HepG2 (cell line): Measurements from ENCODE around the gene SH2D2A. TPM values are rescaled to one million over a fixed set of nuclear protein-coding genes. Genes with fewer than 3 reads are reported as not detected.

Experiments
- ATAC-seq: fragments of 200-7000 bp; cut with Tn5 transposase; 3 replicates; pipeline ENCODE4 v1.9.1; 2020; ENCODE audit warnings: mild to moderate bottlenecking, moderate library complexity
- BruUV-seq: library from RNA; stranded (reverse); fragments of 400-500 nt; replicated peaks from 2 replicates; lab custom pipeline; 2021; lab: Mats Ljungman, UMichigan
- CTCF ChIA-PET: fragments of 300-600 bp; formaldehyde crosslinking; extraction: SDS; loops from one replicate; lab custom pipeline; 2021; ENCODE audit warnings: low total read pairs, inconsistent platforms, low intra/inter-chr PET ratio; lab: Yijun Ruan, JAX
- POLR2A ChIA-PET: fragments of 350-600 bp; sonication (Branson Sonifier 250); formaldehyde crosslinking; loops from one replicate; lab custom pipeline; 2020; ENCODE audit warnings: antibody characterized with exemption, inconsistent platforms; lab: Yijun Ruan, JAX
- DNase-seq: peaks from one replicate; pipeline ENCODE4 v3.0.0-alpha.2; 2015; ENCODE audit warnings: low spot score
- FAIRE-seq: peaks from 3 replicates; lab custom pipeline; 2011; peaks lifted over from hg19 to GRCh38; lab: Jason Lieb, UNC
- H2AFZ ChIP-seq: one replicate; pipeline ENCODE4 v1.6.1; 2011; ENCODE audit warnings: low read length, inconsistent platforms
- H3K27ac ChIP-seq: fragments of 300-600 bp; 3 replicates; pipeline ENCODE4 v1.8.0; 2011; ENCODE audit warnings: mixed run types, mild to moderate bottlenecking, mixed read lengths, low read length, inconsistent platforms; ENCODE audit not compliant: insufficient read depth; ENCODE audit errors: extremely low read length
- H3K27me3 ChIP-seq, 2 experiments: fragments of 200-600 bp in 1 of 2; 2 replicates in 1 of 2; 3 replicates in 1 of 2; pipeline versions ENCODE4 v1.6.0 to v1.8.0; 2011; ENCODE audit warnings: low read length in 2 of 2, mild to moderate bottlenecking in 2 of 2, moderate library complexity in 2 of 2, inconsistent platforms in 1 of 2; ENCODE audit not compliant: insufficient read depth in 2 of 2, control insufficient read depth in 1 of 2
- H3K36me3 ChIP-seq, 2 experiments: fragments of 200-600 bp in 1 of 2; replicated peaks in 1 of 2; 2 replicates in 1 of 2; 3 replicates in 1 of 2; pipeline versions ENCODE4 v1.5.1 to v1.8.0; 2011; ENCODE audit warnings: low read length in 2 of 2, inconsistent platforms in 1 of 2; ENCODE audit not compliant: insufficient read depth in 2 of 2, control insufficient read depth in 1 of 2
- H3K4me1 ChIP-seq: 2 replicates; pipeline ENCODE4 v1.5.1; 2012; ENCODE audit warnings: low read length, inconsistent platforms; ENCODE audit not compliant: insufficient read depth
- H3K4me2 ChIP-seq: 2 replicates; pipeline ENCODE4 v1.6.0; 2011; ENCODE audit warnings: low read depth, low read length, inconsistent platforms
- H3K4me3 ChIP-seq, 3 experiments: fragments of 200-600 bp in 1 of 3; sonication (generic), shearing (Covaris generic) in 1 of 3; replicated peaks in 1 of 3; 2 replicates each; pipeline ENCODE4 v1.5.1; 2011 to 2016; ENCODE audit warnings: low read length in 3 of 3, inconsistent platforms in 2 of 3, low read depth in 2 of 3, mild to moderate bottlenecking in 2 of 3, control low read depth in 1 of 3, mixed read lengths in 1 of 3; ENCODE audit not compliant: insufficient read depth in 1 of 3
- H3K79me2 ChIP-seq: one replicate; pipeline ENCODE4 v1.6.1; 2011; ENCODE audit warnings: low read length, inconsistent platforms; ENCODE audit not compliant: insufficient read depth
- H3K9ac ChIP-seq: 2 replicates; pipeline ENCODE4 v1.6.0; 2011; ENCODE audit warnings: mild to moderate bottlenecking, low read depth, low read length, inconsistent platforms; ENCODE audit not compliant: insufficient read depth
- H3K9me3 ChIP-seq: 2 replicates; pipeline ENCODE4 v1.5.1; 2012; ENCODE audit warnings: mild to moderate bottlenecking, low read length
- H4K20me1 ChIP-seq: 2 replicates; pipeline ENCODE4 v1.6.0; 2011; ENCODE audit warnings: inconsistent platforms, mild to moderate bottlenecking, low read length, moderate library complexity; ENCODE audit not compliant: insufficient read depth
- KLF16 ChIP-seq, 2 experiments: sonication (generic) in 1 of 2; formaldehyde crosslinking in 1 of 2; IDR thresholded peaks; 2 replicates each; pipeline versions ENCODE4 v1.6.1 to v1.8.0; 2016 to 2023; ENCODE audit warnings: missing genetic modification reagents in 2 of 2, missing compliant biosample characterization in 1 of 2
- MEIS1 ChIP-seq: sonication (generic); formaldehyde crosslinking; IDR thresholded peaks from 2 replicates; pipeline ENCODE4 v1.9.0; 2021; ENCODE audit warnings: mild to moderate bottlenecking, missing genetic modification reagents, moderate library complexity, borderline replicate concordance
- PHF5A ChIP-seq: IDR thresholded peaks from one replicate; pipeline ENCODE4 v1.6.1; 2018; ENCODE audit warnings: low read depth, missing genetic modification reagents; ENCODE audit not compliant: unreplicated experiment
- SIN3A ChIP-seq: IDR thresholded peaks from 2 replicates; pipeline ENCODE4 v1.6.1; 2011; ENCODE audit warnings: low read depth, mild to moderate bottlenecking, control low read depth, low read length, borderline replicate concordance
- TBX2 ChIP-seq: sonication (generic); formaldehyde crosslinking; IDR thresholded peaks from 2 replicates; pipeline ENCODE4 v1.5.0; 2020; ENCODE audit warnings: missing genetic modification reagents, mild to moderate bottlenecking, borderline replicate concordance
- WGBS: methylation state at CpG from one replicate; pipeline ENCODE4 v1.1.6; 2017; ENCODE audit warnings: low lambda C conversion rate; 5-methylcytosine and 5-hydroxymethylcytosine counted together
- in situ Hi-C: cut with HindIII; loops from 2 replicates; pipeline ENCODE4 v1.10.0; 2017; ENCODE audit warnings: low pct_unique_long_range_greater_than_20kb; ENCODE audit not compliant: extremely low pct_ligation_motif_present
- intact Hi-C: fragments of 100-400 bp; cut with micrococcal nuclease; formaldehyde crosslinking; loops from one replicate; pipeline ENCODE4 v1.10.0; 2022; ENCODE audit not compliant: unreplicated experiment
- polyA plus RNA-seq, 8 experiments: library from polyadenylated mRNA; depleted of rRNA in 3 of 8; stranded (reverse) in 7 of 8; unstranded in 1 of 8; fragments of >200 nt; fragmentation: Illumina TruSeq in 4 of 8; extraction: Trizol in 4 of 8; gene quantifications; 2 replicates each; pipeline versions ENCODE4 v1.2.1 to v1.2.3, GENCODE V29; 2011 to 2016; ENCODE audit warnings: low read depth in 4 of 8, missing spikeins in 1 of 8, mixed read lengths in 1 of 8; ENCODE audit not compliant: insufficient read depth in 1 of 8
- total RNA-seq, 5 experiments: library from RNA; depleted of rRNA; stranded (reverse); fragments of >200 nt; fragmentation: Illumina TruSeq; extraction: Trizol; gene quantifications; 2 replicates each; pipeline ENCODE4 v1.2.3, GENCODE V29; 2016; ENCODE audit warnings: low read depth in 1 of 5
- TF ChIP-seq, protein P1 (sequence below), 2 experiments: sonication (generic) in 1 of 2; formaldehyde crosslinking in 1 of 2; IDR thresholded peaks; 2 replicates each; pipeline versions ENCODE4 v1.4.0 to v1.6.1; 2016 to 2020; ENCODE audit warnings: borderline replicate concordance in 1 of 2, low read depth in 1 of 2, mild to moderate bottlenecking in 1 of 2, missing genetic modification reagents in 1 of 2
- TF ChIP-seq, protein P2 (sequence below): IDR thresholded peaks from 2 replicates; pipeline ENCODE4 v1.6.1; 2012; ENCODE audit warnings: inconsistent platforms

Gene SH2D2A
- total and polyA plus RNA-seq, 2 of the 13 experiments (the other 11 are each of a cell fraction or from before 2014, with no cell fraction given), result 0.57 to 0.73 TPM

DNA sequence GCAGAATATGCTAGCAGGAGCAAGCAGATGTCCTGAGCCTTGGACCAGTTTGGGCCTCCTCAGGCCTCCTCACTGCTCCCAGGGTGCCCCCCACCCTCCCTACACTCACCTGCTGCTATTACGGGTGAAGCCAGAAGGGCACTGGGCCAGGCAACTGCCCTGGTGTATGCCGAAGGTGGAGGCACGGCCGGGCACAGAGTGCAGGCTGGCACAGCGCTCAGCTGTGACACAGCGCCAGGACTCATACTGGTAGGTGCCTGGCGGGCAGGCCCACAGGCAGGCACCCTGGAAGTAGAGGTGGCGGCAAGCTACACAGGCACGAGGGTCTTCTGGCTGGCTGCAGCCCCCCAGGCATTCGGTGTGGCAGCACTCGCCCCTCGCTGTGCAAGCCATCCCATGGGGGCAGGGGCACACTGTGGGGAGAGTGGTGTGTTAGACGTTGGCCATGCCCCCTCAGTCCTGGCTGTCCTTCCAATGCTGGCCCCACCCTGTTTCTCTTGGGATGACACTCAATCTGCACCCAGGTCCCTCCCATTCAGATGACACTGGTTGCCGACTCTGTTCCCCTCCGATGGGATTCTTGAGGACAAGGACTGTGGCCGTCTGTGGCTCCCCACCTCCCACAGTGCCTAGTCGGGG, 35.2 kb upstream of the SH2D2A start:
- 61% methylated on average over 4 of the region's 17 CpGs for WGBS
- no peak for FAIRE-seq
- CTCF ChIA-PET, result no interaction called here
- Histone ChIP-seq H3K9ac (no peak overlapping the region), H3K4me1 (peaks cover 15% of the 10 kb centered on the region), H3K4me2 (peak overlapping the region; percentile 54; the same call in 1 of the 2 replicates), H3K36me3 (no peaks in the 10 kb centered on the region), H3K9me3 (no peaks in the 10 kb centered on the region), H3K79me2 (no peaks in the 10 kb centered on the region), H3K4me3 (peak overlapping the region in 1 of 3 experiments; percentile 11; a peak in 1 of 6 replicates)
- no TSS peak for BruUV-seq
- TF ChIP-seq TBX2 (CRISPR knock-in tag) (0 out of 2 replicates have a peak, but pooled peaks have one; percentile 17), SIN3A (no peak), MEIS1 (CRISPR knock-in tag) (no peak), PHF5A (no peak), KLF16 (CRISPR knock-in tag; IDR thresholded peaks at IDR 0.05) (no peak)
- TF ChIP-seq, protein P1, sequence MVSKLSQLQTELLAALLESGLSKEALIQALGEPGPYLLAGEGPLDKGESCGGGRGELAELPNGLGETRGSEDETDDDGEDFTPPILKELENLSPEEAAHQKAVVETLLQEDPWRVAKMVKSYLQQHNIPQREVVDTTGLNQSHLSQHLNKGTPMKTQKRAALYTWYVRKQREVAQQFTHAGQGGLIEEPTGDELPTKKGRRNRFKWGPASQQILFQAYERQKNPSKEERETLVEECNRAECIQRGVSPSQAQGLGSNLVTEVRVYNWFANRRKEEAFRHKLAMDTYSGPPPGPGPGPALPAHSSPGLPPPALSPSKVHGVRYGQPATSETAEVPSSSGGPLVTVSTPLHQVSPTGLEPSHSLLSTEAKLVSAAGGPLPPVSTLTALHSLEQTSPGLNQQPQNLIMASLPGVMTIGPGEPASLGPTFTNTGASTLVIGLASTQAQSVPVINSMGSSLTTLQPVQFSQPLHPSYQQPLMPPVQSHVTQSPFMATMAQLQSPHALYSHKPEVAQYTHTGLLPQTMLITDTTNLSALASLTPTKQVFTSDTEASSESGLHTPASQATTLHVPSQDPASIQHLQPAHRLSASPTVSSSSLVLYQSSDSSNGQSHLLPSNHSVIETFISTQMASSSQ (IDR thresholded peaks at IDR 0.05; ENCODE audit: low read depth), result no peak
- TF ChIP-seq, protein P1 (CRISPR knock-in tag; IDR thresholded peaks at IDR 0.05; ENCODE audit: borderline replicate concordance), result no peak
- TF ChIP-seq, protein P2, sequence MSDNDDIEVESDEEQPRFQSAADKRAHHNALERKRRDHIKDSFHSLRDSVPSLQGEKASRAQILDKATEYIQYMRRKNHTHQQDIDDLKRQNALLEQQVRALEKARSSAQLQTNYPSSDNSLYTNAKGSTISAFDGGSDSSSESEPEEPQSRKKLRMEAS, result no peak
- TF ChIP-seq, all 625 proteins: peak for 1
- no peak overlapping the region for H2AFZ ChIP-seq
- H3K27me3 ChIP-seq, result peaks cover 4 to 43% of the 10 kb centered on the region in 2 experiments; a peak in 2 of 5 replicates
- no peaks in the 10 kb centered on the region for H4K20me1 ChIP-seq
- H3K27ac ChIP-seq, result no peak overlapping the region
- in situ Hi-C loops, result no loop called here
- no peak for DNase-seq
- ATAC-seq, result no peak
- intact Hi-C loops, result no loop called here
- POLR2A ChIA-PET, result interaction anchor here (1.2 kb wide), 1 partner anchor 85 kb away, joined by 3 read pairs; the partner anchor contains the start of gene PRCC
